IMR-90 (cell line): ENCODE data around the gene ZBTB46. TPM values are rescaled to one million over a fixed set of nuclear protein-coding genes. Genes with fewer than 3 reads are reported as not detected.

Source experiments
- ATAC-seq: fragments of 200-7000 bp; cut with Tn5 transposase; 2 replicates; pipeline ENCODE4 v1.9.1; 2020; ENCODE audit warnings: low read depth, mild to moderate bottlenecking, moderate library complexity
- BruUV-seq: library from RNA; stranded (reverse); fragments of 400-500 nt; replicated peaks from 2 replicates; lab custom pipeline; 2021; lab: Mats Ljungman, UMichigan
- CTCF ChIA-PET: fragments of 300-600 bp; formaldehyde crosslinking; extraction: SDS; loops from one replicate; lab custom pipeline; 2021; ENCODE audit warnings: antibody characterized with exemption; lab: Yijun Ruan, JAX
- POLR2A ChIA-PET: fragments of 300-600 bp; sonication (Branson Sonifier 250); formaldehyde crosslinking; loops from one replicate; lab custom pipeline; 2022; ENCODE audit warnings: antibody characterized with exemption; ENCODE audit not compliant: unreplicated experiment; lab: Charles Lee
- DNase-seq: peaks from one replicate; pipeline ENCODE4 v3.0.0; 2013
- H2AFZ ChIP-seq: replicated peaks from 2 replicates; pipeline ENCODE3; 2013; ENCODE audit warnings: low read length, mild to moderate bottlenecking; ENCODE audit not compliant: poor library complexity
- H2AK5ac ChIP-seq: 2 replicates; pipeline ENCODE4 v1.6.1; 2013; ENCODE audit warnings: low read depth, low read length, inconsistent platforms
- H2AK9ac ChIP-seq: replicated peaks from 2 replicates; pipeline ENCODE3; 2013; ENCODE audit warnings: mild to moderate bottlenecking, low read depth, low read length, moderate library complexity; ENCODE audit not compliant: poor library complexity
- H2BK120ac ChIP-seq: 2 replicates; pipeline ENCODE4 v1.6.1; 2013; ENCODE audit warnings: low read depth, low read length, inconsistent platforms
- H2BK15ac ChIP-seq: 3 replicates; pipeline ENCODE4 v1.6.1; 2013; ENCODE audit warnings: low read depth, low read length, inconsistent platforms
- H2BK20ac ChIP-seq: 2 replicates; pipeline ENCODE4 v1.6.1; 2013; ENCODE audit warnings: low read depth, mild to moderate bottlenecking, inconsistent platforms, low read length, moderate library complexity
- H2BK5ac ChIP-seq: 2 replicates; pipeline ENCODE4 v1.6.1; 2013; ENCODE audit warnings: mild to moderate bottlenecking, low read depth, low read length, inconsistent platforms; ENCODE audit not compliant: poor library complexity, severe bottlenecking
- H3K14ac ChIP-seq: replicated peaks from 2 replicates; pipeline ENCODE4 v1.6.1; 2013; ENCODE audit warnings: low read depth, low read length, inconsistent platforms
- H3K18ac ChIP-seq: 2 replicates; pipeline ENCODE4 v1.6.1; 2013; ENCODE audit warnings: low read depth, low read length, control low read depth
- H3K23ac ChIP-seq: 2 replicates; pipeline ENCODE4 v1.6.1; 2013; ENCODE audit warnings: low read depth, low read length, inconsistent platforms
- H3K27ac ChIP-seq: 2 replicates; pipeline ENCODE4 v1.5.1; 2013; ENCODE audit warnings: mild to moderate bottlenecking, control low read depth, low read length; ENCODE audit not compliant: insufficient read depth
- H3K27me3 ChIP-seq: 2 replicates; pipeline ENCODE4 v1.6.1; 2013; ENCODE audit warnings: low read length; ENCODE audit not compliant: control insufficient read depth, insufficient read depth
- H3K36me3 ChIP-seq: 2 replicates; pipeline ENCODE4 v1.6.1; 2013; ENCODE audit warnings: low read length, mixed read lengths; ENCODE audit not compliant: control insufficient read depth, insufficient read depth
- H3K4ac ChIP-seq: 2 replicates; pipeline ENCODE4 v1.6.1; 2013; ENCODE audit warnings: low read depth, low read length, inconsistent platforms
- H3K4me1 ChIP-seq: 2 replicates; pipeline ENCODE4 v1.6.1; 2013; ENCODE audit warnings: low read length, mixed read lengths; ENCODE audit not compliant: control insufficient read depth, insufficient read depth
- H3K4me2 ChIP-seq: 2 replicates; pipeline ENCODE4 v1.6.1; 2013; ENCODE audit warnings: low read depth, mild to moderate bottlenecking, control low read depth, low read length, moderate library complexity
- H3K4me3 ChIP-seq: 2 replicates; pipeline ENCODE4 v1.5.1; 2013; ENCODE audit warnings: low read depth, mild to moderate bottlenecking, control low read depth, low read length, moderate library complexity; ENCODE audit not compliant: insufficient read depth
- H3K56ac ChIP-seq: 2 replicates; pipeline ENCODE4 v1.6.1; 2013; ENCODE audit warnings: low read length, inconsistent platforms; ENCODE audit not compliant: insufficient read depth; ENCODE audit errors: extremely low read depth
- H3K79me1 ChIP-seq, 2 experiments: 2 replicates each; pipeline ENCODE4 v1.6.1; 2013; ENCODE audit warnings: low read length in 2 of 2, inconsistent platforms in 1 of 2, low read depth in 1 of 2
- H3K9ac ChIP-seq: 2 replicates; pipeline ENCODE4 v1.6.1; 2013; ENCODE audit warnings: low read depth, low read length, control low read depth
- H3K9me1 ChIP-seq: 2 replicates; pipeline ENCODE4 v1.6.1; 2013; ENCODE audit warnings: low read length, inconsistent platforms; ENCODE audit not compliant: insufficient read depth
- H3K9me3 ChIP-seq: 2 replicates; pipeline ENCODE4 v1.6.1; 2013; ENCODE audit warnings: low read length; ENCODE audit not compliant: control insufficient read depth, insufficient read depth
- H4K20me1 ChIP-seq: 2 replicates; pipeline ENCODE4 v1.6.1; 2013; ENCODE audit warnings: low read length, inconsistent platforms; ENCODE audit not compliant: insufficient read depth
- H4K5ac ChIP-seq: 2 replicates; pipeline ENCODE4 v1.6.1; 2013; ENCODE audit warnings: mild to moderate bottlenecking, low read depth, low read length, control low read depth
- H4K8ac ChIP-seq, 2 experiments: 2 replicates each; pipeline ENCODE4 v1.6.1; 2013; ENCODE audit warnings: low read depth in 2 of 2, low read length in 2 of 2, control low read depth in 1 of 2, inconsistent platforms in 1 of 2
- H4K91ac ChIP-seq: 2 replicates; pipeline ENCODE4 v1.6.1; 2013; ENCODE audit warnings: low read depth, low read length, inconsistent platforms; ENCODE audit not compliant: insufficient read depth
- BHLHE40 ChIP-seq: fragments of 150-350 bp; IDR thresholded peaks from 2 replicates; pipeline ENCODE4 v1.6.1; 2016; ENCODE audit warnings: mild to moderate bottlenecking, low read depth, low read length
- CEBPB ChIP-seq: IDR thresholded peaks from 2 replicates; pipeline ENCODE4 v1.6.1; 2012; ENCODE audit warnings: low read depth, low read length, improper control_type of control experiment
- CHD1 ChIP-seq: IDR thresholded peaks from 2 replicates; pipeline ENCODE4 v1.6.1; 2012; ENCODE audit warnings: low read depth, low read length, improper control_type of control experiment
- CTCF ChIP-seq: conservative IDR thresholded peaks from 2 replicates; pipeline ENCODE4 v1.5.1; 2012; ENCODE audit warnings: mild to moderate bottlenecking, low read depth, low read length, improper control_type of control experiment
- ELK1 ChIP-seq: fragments of 150-350 bp; IDR thresholded peaks from 2 replicates; pipeline ENCODE4 v1.6.1; 2016; ENCODE audit warnings: low read depth, mild to moderate bottlenecking, low read length, moderate library complexity, borderline replicate concordance
- FOS ChIP-seq: fragments of 150-350 bp; IDR thresholded peaks from 2 replicates; pipeline ENCODE4 v1.6.1; 2016; ENCODE audit warnings: low read depth, low read length
- MAFK ChIP-seq: IDR thresholded peaks from 2 replicates; pipeline ENCODE4 v1.6.1; 2012; ENCODE audit warnings: low read depth, low read length, improper control_type of control experiment
- MAZ ChIP-seq: IDR thresholded peaks from 2 replicates; pipeline ENCODE4 v1.6.1; 2012; ENCODE audit warnings: low read depth, mild to moderate bottlenecking, low read length, improper control_type of control experiment, moderate library complexity, borderline replicate concordance
- MXI1 ChIP-seq: IDR thresholded peaks from 2 replicates; pipeline ENCODE4 v1.6.1; 2012; ENCODE audit warnings: low read depth, mild to moderate bottlenecking, low read length, moderate library complexity, borderline replicate concordance
- NFE2L2 ChIP-seq: fragments of 150-350 bp; IDR thresholded peaks from 2 replicates; pipeline ENCODE4 v1.6.1; 2016; ENCODE audit warnings: low read depth, mild to moderate bottlenecking, low read length
- POLR2A ChIP-seq: IDR thresholded peaks from 2 replicates; pipeline ENCODE4 v1.6.1; 2012; ENCODE audit warnings: mild to moderate bottlenecking, low read depth, low read length
- RAD21 ChIP-seq: IDR thresholded peaks from 2 replicates; pipeline ENCODE4 v1.6.1; 2012; ENCODE audit warnings: low read length, improper control_type of control experiment
- RCOR1 ChIP-seq: IDR thresholded peaks from 2 replicates; pipeline ENCODE4 v1.6.1; 2012; ENCODE audit warnings: mild to moderate bottlenecking, low read length, improper control_type of control experiment; ENCODE audit not compliant: insufficient replicate concordance
- RFX5 ChIP-seq: IDR thresholded peaks from 2 replicates; pipeline ENCODE4 v1.8.0; 2012; ENCODE audit warnings: low read depth, mild to moderate bottlenecking, low read length, moderate library complexity
- USF2 ChIP-seq: fragments of 150-350 bp; IDR thresholded peaks from 2 replicates; pipeline ENCODE4 v1.6.1; 2017; ENCODE audit warnings: mild to moderate bottlenecking, antibody characterized with exemption, low read length, low read depth
- WGBS, 2 experiments: methylation state at CpG; one replicate each; pipeline versions ENCODE4 v1.1.5 to v1.1.7; 2013; ENCODE audit warnings: missing lambda C conversion rate in 2 of 2; ENCODE audit not compliant: insufficient read length in 1 of 2; ENCODE audit errors: extremely low coverage in 2 of 2; 5-methylcytosine and 5-hydroxymethylcytosine counted together
- dilution Hi-C: fragments of 300-500 bp; cut with HindIII; formaldehyde crosslinking; loops from one replicate; pipeline ENCODE4 v1.14.3; 2018; ENCODE audit warnings: low sequenced_read_pairs; ENCODE audit not compliant: unreplicated experiment
- in situ Hi-C: fragments of 300-500 bp; cut with MboI; formaldehyde crosslinking; loops from 3 replicates; pipeline ENCODE4 v1.14.3; 2019; ENCODE audit warnings: low sequenced_read_pairs, inconsistent platforms, mixed read lengths
- intact Hi-C: fragments of 100-400 bp; cut with micrococcal nuclease; formaldehyde crosslinking; loops from 2 replicates; pipeline ENCODE4 v1.10.0; 2022
- polyA plus RNA-seq, 3 experiments: library from polyadenylated mRNA; depleted of rRNA; stranded (reverse); fragments of >200 nt; gene quantifications; 2 replicates each; pipeline ENCODE4 v1.2.3, GENCODE V29; 2012; ENCODE audit warnings: low replicate concordance in 1 of 3
- total RNA-seq: library from RNA; depleted of rRNA; stranded (reverse); fragments of >200 nt; gene quantifications from 2 replicates; pipeline ENCODE4 v1.2.3, GENCODE V29; 2012

The ZBTB46 gene
- total and polyA plus RNA-seq, 2 of the 4 experiments (the other 2 are of a cell fraction), result 4.2 to 14.9 TPM

DNA sequence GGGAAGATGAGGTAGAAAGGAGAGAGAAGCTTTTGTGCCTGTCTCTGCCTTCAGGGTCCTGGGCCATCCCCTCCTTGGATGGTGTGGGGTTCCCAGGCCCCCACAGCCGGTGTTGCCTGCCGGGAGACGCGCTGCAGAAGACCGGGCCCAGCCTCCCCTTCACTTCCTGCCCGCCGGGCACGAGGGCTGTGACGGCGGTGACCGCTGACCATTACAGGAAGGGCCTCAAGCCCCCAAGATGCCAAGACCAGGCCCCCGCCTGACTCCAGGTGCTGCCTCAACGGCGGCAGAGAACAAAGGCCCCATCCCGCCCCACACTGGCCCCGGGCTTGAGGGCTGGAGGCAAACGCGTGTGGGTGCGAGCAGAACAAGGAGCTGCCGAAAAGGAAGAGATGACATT is 38.2 kb downstream of the ZBTB46 start:
- Histone ChIP-seq H2AK9ac (no peak overlapping the region), H3K4me3 (no peak overlapping the region), H3K27me3 (no peaks in the 10 kb centered on the region), H3K36me3 (peaks cover 16% of the 10 kb centered on the region), H3K4me2 (no peak overlapping the region), H4K5ac (no peak overlapping the region), H3K9ac (no peak overlapping the region), H2BK120ac (no peak overlapping the region), H3K56ac (no peak overlapping the region), H4K8ac (no peak overlapping the region), H3K27ac (no peak overlapping the region), H2AK5ac (no peak overlapping the region), H3K4me1 (no peaks in the 10 kb centered on the region; the same call in 1 of the 2 replicates), H3K23ac (no peak overlapping the region), H3K9me3 (no peaks in the 10 kb centered on the region), H2BK5ac (no peak overlapping the region), H4K91ac (no peak overlapping the region), H3K18ac (no peak overlapping the region), H4K20me1 (peaks cover 16% of the 10 kb centered on the region; the same call in 1 of the 2 replicates), H2AFZ (no peak overlapping the region), H3K79me1 (peaks cover 8 to 43% of the 10 kb centered on the region in 2 experiments), H2BK20ac (no peak overlapping the region), H3K9me1 (no peaks in the 10 kb centered on the region), H3K4ac (no peak overlapping the region), H2BK15ac (no peak overlapping the region), H3K14ac (no peak overlapping the region)
- in situ Hi-C loops, result no loop called here
- WGBS, 2 experiments, result 100% methylated on average over 1 of the region's 20 CpGs; no CpG with 5 or more reads in 1 of the 2 experiments
- DNase-seq (no peak), ATAC-seq (no peak)
- BruUV-seq, result no TSS peak
- ChIA-PET CTCF (no interaction called here), POLR2A (no interaction called here)
- dilution Hi-C loops, result no loop called here
- intact Hi-C loops, result no loop called here
- TF ChIP-seq CTCF (no peak), POLR2A (no peak), USF2 (no peak), MAZ (no peak), RAD21 (no peak), NFE2L2 (no peak), ELK1 (no peak), FOS (no peak), CHD1 (no peak), RCOR1 (no peak), BHLHE40 (no peak), RFX5 (no peak), MAFK (no peak), MXI1 (no peak), CEBPB (no peak)
